Measurements from ENCODE around the gene CDKN2B.

- TF ChIP-seq CTCF (conservative IDR thresholded peaks at IDR 0.05; ENCODE audit: low read depth in 2 of 2) (no peak), EZH2 (IDR thresholded peaks at IDR 0.05; ENCODE audit: low read depth, unreplicated experiment) (no peak), REST (IDR thresholded peaks at IDR 0.05; ENCODE audit: unreplicated experiment) (no peak), ZNF331 (CRISPR knock-in tag; IDR thresholded peaks at IDR 0.05; ENCODE audit: low read depth) (no peak), EZH2phosphoT487 (IDR thresholded peaks at IDR 0.05; ENCODE audit: unreplicated experiment) (no peak), CREB1 (CRISPR knock-in tag; IDR thresholded peaks at IDR 0.05; ENCODE audit: low read depth) (no peak), JUNB (IDR thresholded peaks at IDR 0.05; ENCODE audit: unreplicated experiment) (no peak), POLR2AphosphoS5 (IDR thresholded peaks at IDR 0.05; ENCODE audit: low read depth) (no peak), ETS1 (IDR thresholded peaks at IDR 0.05) (no peak)
Measured at GRCh38 chr9:22041344-22041743, 32.2 kb upstream of the CDKN2B start.
